K562 (cell line): ENCODE measurements around the gene SNAPC2. TPM values are rescaled to one million over a fixed set of nuclear protein-coding genes. Genes with fewer than 3 reads are reported as not detected.
A peak's percentile ranks its signal among the peaks of the same experiment; 100 is the strongest.

Experiments used
- ATAC-seq: fragments of 200-7000 bp; cut with Tn5 transposase; 3 replicates; pipeline ENCODE4 v1.9.1; 2020; ENCODE audit warnings: moderate library complexity
- BruUV-seq: library from RNA; stranded (reverse); fragments of 400-500 nt; replicated peaks from 2 replicates; lab custom pipeline; 2021; lab: Mats Ljungman, UMichigan
- CTCF ChIA-PET: fragments of 300-600 bp; formaldehyde crosslinking; extraction: SDS; loops from one replicate; lab custom pipeline; 2021; ENCODE audit warnings: low intra/inter-chr PET ratio; lab: Yijun Ruan, JAX
- POLR2A ChIA-PET: fragments of 300-600, 350-650 bp; sonication (Branson Sonifier 250); formaldehyde crosslinking; extraction: SDS; loops from one replicate; lab custom pipeline; 2021; ENCODE audit warnings: antibody characterized with exemption, inconsistent platforms; lab: Yijun Ruan, JAX
- DNase-seq, 4 experiments: peaks; one replicate each; pipeline versions ENCODE4 v3.0.0 to v3.0.0-alpha.2; 2011 to 2018; ENCODE audit warnings: low spot score in 3 of 4, mixed read lengths in 3 of 4; ENCODE audit errors: extremely low read depth in 1 of 4
- FAIRE-seq: peaks from 2 replicates; lab custom pipeline; 2011; peaks lifted over from hg19 to GRCh38; lab: Jason Lieb, UNC
- H2AFZ ChIP-seq: 2 replicates; pipeline ENCODE4 v1.6.0; 2011; ENCODE audit warnings: low read depth, low read length, control low read depth, inconsistent platforms
- H3K27ac ChIP-seq: fragments of 200-600 bp; 3 replicates; pipeline ENCODE4 v1.8.0; 2011; ENCODE audit warnings: low read depth, mild to moderate bottlenecking, control low read depth, inconsistent platforms, low read length, moderate library complexity, mixed read lengths; ENCODE audit errors: extremely low read depth
- H3K27me3 ChIP-seq, 2 experiments: fragments of 300-600 bp in 1 of 2; 2 replicates in 1 of 2; 3 replicates in 1 of 2; pipeline versions ENCODE4 v1.6.0 to v1.8.0; 2011; ENCODE audit warnings: inconsistent platforms in 2 of 2, low read length in 2 of 2, mild to moderate bottlenecking in 1 of 2, mixed read lengths in 1 of 2, moderate library complexity in 1 of 2; ENCODE audit not compliant: control insufficient read depth in 2 of 2, insufficient read depth in 2 of 2
- H3K36me3 ChIP-seq: fragments of 300-600 bp; 3 replicates; pipeline ENCODE4 v1.8.0; 2011; ENCODE audit warnings: mild to moderate bottlenecking, low read length, inconsistent platforms; ENCODE audit not compliant: control insufficient read depth, insufficient read depth
- H3K4me1 ChIP-seq, 2 experiments: fragments of 200-600 bp in 1 of 2; replicated peaks in 1 of 2; 2 replicates in 1 of 2; 3 replicates in 1 of 2; pipeline versions ENCODE4 v1.5.1 to v1.8.0; 2011; ENCODE audit warnings: inconsistent platforms in 2 of 2, low read length in 2 of 2, mild to moderate bottlenecking in 1 of 2, mixed read lengths in 1 of 2, moderate library complexity in 1 of 2; ENCODE audit not compliant: control insufficient read depth in 2 of 2, insufficient read depth in 2 of 2
- H3K4me2 ChIP-seq: 2 replicates; pipeline ENCODE4 v1.6.1; 2011; ENCODE audit warnings: low read length, control low read depth, inconsistent platforms, mixed read lengths; ENCODE audit not compliant: insufficient read depth
- H3K4me3 ChIP-seq: fragments of 200-600 bp; sonication (generic), shearing (Covaris generic); 2 replicates; pipeline ENCODE4 v1.5.1; 2016; ENCODE audit warnings: control low read depth, inconsistent platforms
- H3K79me2 ChIP-seq: fragments of 200-600 bp; 3 replicates; pipeline ENCODE4 v1.8.0; 2011; ENCODE audit warnings: low read length, inconsistent platforms; ENCODE audit not compliant: control insufficient read depth, insufficient read depth
- H3K9ac ChIP-seq, 2 experiments: 2 replicates each; pipeline versions ENCODE4 v1.6.0 to v1.6.1; 2011; ENCODE audit warnings: low read depth in 2 of 2, low read length in 2 of 2, control low read depth in 1 of 2, inconsistent platforms in 1 of 2, mild to moderate bottlenecking in 1 of 2, mixed read lengths in 1 of 2; ENCODE audit not compliant: insufficient read depth in 1 of 2
- H3K9me1 ChIP-seq: one replicate; pipeline ENCODE4 v1.6.0; 2011; ENCODE audit warnings: inconsistent platforms, mild to moderate bottlenecking, low read length, moderate library complexity; ENCODE audit not compliant: control insufficient read depth, insufficient read depth
- H3K9me3 ChIP-seq: replicated peaks from 2 replicates; pipeline ENCODE4 v1.5.1; 2011; ENCODE audit warnings: low read depth, low read length, inconsistent platforms; ENCODE audit not compliant: control insufficient read depth, insufficient read depth
- H4K20me1 ChIP-seq: replicated peaks from 2 replicates; pipeline ENCODE4 v1.6.1; 2011; ENCODE audit warnings: low read length, inconsistent platforms, mixed read lengths; ENCODE audit not compliant: control insufficient read depth, insufficient read depth
- POLR2G ChIP-seq: fragments of 200-400 bp; formaldehyde crosslinking; IDR thresholded peaks from 2 replicates; pipeline ENCODE4 v1.6.1; 2017; ENCODE audit warnings: low read depth, mild to moderate bottlenecking, antibody characterized with exemption, low read length, moderate library complexity
- RBFOX2 ChIP-seq: fragments of 200-400 bp; formaldehyde crosslinking; IDR thresholded peaks from 2 replicates; pipeline ENCODE4 v1.6.1; 2017; ENCODE audit warnings: low read depth, mild to moderate bottlenecking, low read length, moderate library complexity
- SP2 ChIP-seq: IDR thresholded peaks from 2 replicates; pipeline ENCODE4 v1.6.1; 2011; ENCODE audit warnings: mild to moderate bottlenecking, low read depth, low read length, moderate library complexity; ENCODE audit not compliant: poor library complexity, severe bottlenecking; ENCODE audit errors: extremely low read depth
- TRIM28 ChIP-seq: fragments of 450-650 bp; IDR thresholded peaks from 2 replicates; pipeline ENCODE4 v1.6.1; 2017
- whole genome bisulfite sequencing: fragments of 100-300 bp; shearing (Covaris generic); methylation state at CpG from one replicate; pipeline ENCODE4 v1.1.6; 2016; ENCODE audit warnings: low coverage, mixed read lengths; ENCODE audit not compliant: insufficient coverage; ENCODE audit errors: missing lambda C conversion rate; 5-methylcytosine and 5-hydroxymethylcytosine counted together
- in situ Hi-C: fragments of 300-500 bp; cut with MboI; formaldehyde crosslinking; loops from 4 replicates; pipeline ENCODE4 v1.15.0; 2018; ENCODE audit warnings: inconsistent platforms, mixed read lengths
- intact Hi-C: fragments of 100-400 bp; cut with micrococcal nuclease; formaldehyde crosslinking; loops from 2 replicates; pipeline ENCODE4 v1.14.2; 2022
- polyA plus RNA-seq, 8 experiments: library from polyadenylated mRNA; depleted of rRNA in 4 of 8; stranded (reverse) in 5 of 8; unstranded in 3 of 8; fragments of >200 nt; fragmentation: Nextera tagmentation in 2 of 8; fragmentation: Illumina TruSeq in 1 of 8; extraction: Ambion mirVana in 2 of 8; extraction: Trizol in 1 of 8; gene quantifications; 2 replicates each; pipeline versions ENCODE4 v1.2.1 to v1.2.3, GENCODE V29; 2011 to 2014; ENCODE audit warnings: inconsistent platforms in 1 of 8, missing spikeins in 1 of 8
- total RNA-seq, 7 experiments: library from RNA; depleted of rRNA in 6 of 7; stranded (reverse); fragments of >200 nt in 6 of 7; fragmentation: Illumina TruSeq in 2 of 7; extraction: Trizol in 2 of 7; gene quantifications; 2 replicates each; pipeline versions ENCODE4 v1.2.1 to v1.2.3, GENCODE V29; 2011 to 2021; ENCODE audit warnings: low replicate concordance in 1 of 7
- TF ChIP-seq, protein P1 (sequence below): fragments of 200-400 bp; formaldehyde crosslinking; IDR thresholded peaks from 2 replicates; pipeline ENCODE4 v1.6.1; 2017; ENCODE audit warnings: mild to moderate bottlenecking, low read depth, low read length, moderate library complexity

SNAPC2 gene
- total and polyA plus RNA-seq, 9 of the 15 experiments (the other 6 are each of a cell fraction or from before 2014, with no cell fraction given): 0.59 to 45.1 (median 15.3) TPM

GRCh38 chr19:7932930-7933300 lies 12.8 kb downstream of the SNAPC2 start:
- no peak for ATAC-seq
- CTCF ChIA-PET: no interaction called here
- POLR2A ChIA-PET: interaction anchor here (0.7 to 1.1 kb wide), 2 partner anchors 10 to 101 kb away, joined by 3 to 4 read pairs; partner anchors contain the start of gene TIMM44

More at GRCh38 chr19:7932930-7933300, 12.8 kb downstream of the SNAPC2 start:
- Histone ChIP-seq H3K79me2 (peaks cover 3% of the 10 kb centered on the region; the same call in 1 of the 3 replicates), H3K4me3 (no peak overlapping the region), H3K9ac (no peak overlapping the region), H3K27ac (no peak overlapping the region), H3K9me3 (no peaks in the 10 kb centered on the region), H3K4me2 (no peak overlapping the region), H4K20me1 (peaks cover 11% of the 10 kb centered on the region), H3K9me1 (no peaks in the 10 kb centered on the region), H2AFZ (no peak overlapping the region), H3K27me3 (no peaks in the 10 kb centered on the region), H3K4me1 (peaks cover 0 to 53% of the 10 kb centered on the region in 2 experiments; a peak in 3 of 5 replicates), H3K36me3 (peaks cover 86% of the 10 kb centered on the region)
- FAIRE-seq (no peak), DNase-seq (no peak)
- BruUV-seq: no TSS peak
- in situ Hi-C loops (no loop called here), intact Hi-C loops (no loop called here)
- 89% methylated on average over 10 of the region's 10 CpGs for WGBS
- TF ChIP-seq, protein P1, sequence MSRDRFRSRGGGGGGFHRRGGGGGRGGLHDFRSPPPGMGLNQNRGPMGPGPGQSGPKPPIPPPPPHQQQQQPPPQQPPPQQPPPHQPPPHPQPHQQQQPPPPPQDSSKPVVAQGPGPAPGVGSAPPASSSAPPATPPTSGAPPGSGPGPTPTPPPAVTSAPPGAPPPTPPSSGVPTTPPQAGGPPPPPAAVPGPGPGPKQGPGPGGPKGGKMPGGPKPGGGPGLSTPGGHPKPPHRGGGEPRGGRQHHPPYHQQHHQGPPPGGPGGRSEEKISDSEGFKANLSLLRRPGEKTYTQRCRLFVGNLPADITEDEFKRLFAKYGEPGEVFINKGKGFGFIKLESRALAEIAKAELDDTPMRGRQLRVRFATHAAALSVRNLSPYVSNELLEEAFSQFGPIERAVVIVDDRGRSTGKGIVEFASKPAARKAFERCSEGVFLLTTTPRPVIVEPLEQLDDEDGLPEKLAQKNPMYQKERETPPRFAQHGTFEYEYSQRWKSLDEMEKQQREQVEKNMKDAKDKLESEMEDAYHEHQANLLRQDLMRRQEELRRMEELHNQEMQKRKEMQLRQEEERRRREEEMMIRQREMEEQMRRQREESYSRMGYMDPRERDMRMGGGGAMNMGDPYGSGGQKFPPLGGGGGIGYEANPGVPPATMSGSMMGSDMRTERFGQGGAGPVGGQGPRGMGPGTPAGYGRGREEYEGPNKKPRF: no peak
- TF ChIP-seq TRIM28: no peak
- TF ChIP-seq POLR2G: peak; percentile 59
- peak; percentile 60 for TF ChIP-seq RBFOX2
- no peak for TF ChIP-seq SP2
